SK-N-SH (cell line): ENCODE data around the gene CCDC70. TPM values are rescaled to one million over a fixed set of nuclear protein-coding genes. Genes with fewer than 3 reads are reported as not detected.

Experiments
- CTCF ChIA-PET: fragments of 300-600, 350-600 bp; formaldehyde crosslinking; extraction: SDS; loops from one replicate; lab custom pipeline; 2021; lab: Yijun Ruan, JAX
- POLR2A ChIA-PET: fragments of 350-600 bp; sonication (Branson Sonifier 250); formaldehyde crosslinking; extraction: SDS; loops from one replicate; lab custom pipeline; 2020; ENCODE audit warnings: antibody characterized with exemption, inconsistent platforms; lab: Yijun Ruan, JAX
- DNase-seq: peaks from one replicate; pipeline ENCODE4 v3.0.0; 2012
- H2AFZ ChIP-seq: fragments of 200-600 bp; sonication (generic); 2 replicates; pipeline ENCODE4 v1.8.1; 2016; ENCODE audit warnings: antibody characterized with exemption, mild to moderate bottlenecking, low read depth
- H3F3A ChIP-seq: fragments of 200-600 bp; sonication (generic); replicated peaks from 2 replicates; pipeline ENCODE3; 2016; ENCODE audit warnings: antibody characterized with exemption, mild to moderate bottlenecking; ENCODE audit not compliant: insufficient read depth
- H3K27ac ChIP-seq, 2 experiments: fragments of 200-500 bp in 1 of 2; fragments of 200-600 bp in 1 of 2; sonication (Bioruptor generic) in 1 of 2; sonication (generic), shearing (Covaris generic) in 1 of 2; 2 replicates each; pipeline versions ENCODE4 v1.5.1 to v1.6.1; 2014 to 2016; ENCODE audit warnings: low read depth in 2 of 2, inconsistent platforms in 1 of 2, low read length in 1 of 2, mild to moderate bottlenecking in 1 of 2, mixed read lengths in 1 of 2
- H3K27me3 ChIP-seq: fragments of 200-600 bp; sonication (generic), shearing (Covaris generic); 2 replicates; pipeline ENCODE4 v1.6.1; 2016; ENCODE audit warnings: mixed run types; ENCODE audit not compliant: insufficient read depth
- H3K36me3 ChIP-seq, 2 experiments: fragments of 200-500 bp in 1 of 2; fragments of 200-600 bp in 1 of 2; sonication (Bioruptor generic) in 1 of 2; sonication (generic) in 1 of 2; replicated peaks in 1 of 2; 2 replicates each; pipeline versions ENCODE3 to v1.5.1; 2014 to 2016; ENCODE audit warnings: low read length in 1 of 2, mild to moderate bottlenecking in 1 of 2; ENCODE audit not compliant: insufficient read depth in 2 of 2, control insufficient read depth in 1 of 2
- H3K4me1 ChIP-seq, 2 experiments: fragments of 200-500 bp in 1 of 2; fragments of 200-600 bp in 1 of 2; sonication (Bioruptor generic) in 1 of 2; sonication (generic), shearing (Covaris generic) in 1 of 2; 2 replicates each; pipeline versions ENCODE4 v1.5.1 to v1.6.1; 2014 to 2016; ENCODE audit warnings: low read depth in 1 of 2, low read length in 1 of 2, mixed run types in 1 of 2; ENCODE audit not compliant: insufficient read depth in 2 of 2, control insufficient read depth in 1 of 2
- H3K4me2 ChIP-seq: fragments of 200-600 bp; sonication (generic), shearing (Covaris generic); 2 replicates; pipeline ENCODE4 v1.6.1; 2017; ENCODE audit warnings: mixed run types
- H3K4me3 ChIP-seq, 2 experiments: fragments of 200-500 bp in 1 of 2; fragments of 200-600 bp in 1 of 2; sonication (Bioruptor generic) in 1 of 2; sonication (generic), shearing (Covaris generic) in 1 of 2; 2 replicates each; pipeline versions ENCODE4 v1.5.1 to v1.8.1; 2014 to 2016; ENCODE audit warnings: low read depth in 2 of 2, inconsistent platforms in 1 of 2, low read length in 1 of 2, mild to moderate bottlenecking in 1 of 2, mixed read lengths in 1 of 2, moderate library complexity in 1 of 2
- H3K79me2 ChIP-seq: fragments of 200-600 bp; sonication (generic); 2 replicates; pipeline ENCODE4 v1.8.1; 2017; ENCODE audit warnings: mild to moderate bottlenecking; ENCODE audit not compliant: insufficient read depth
- H3K9ac ChIP-seq: fragments of 200-600 bp; sonication (generic); 2 replicates; pipeline ENCODE4 v1.6.1; 2017; ENCODE audit warnings: mixed run types
- H3K9me2 ChIP-seq: fragments of 200-600 bp; sonication (generic); 2 replicates; pipeline ENCODE4 v1.6.1; 2017; ENCODE audit warnings: mixed run types
- H3K9me3 ChIP-seq: fragments of 200-600 bp; sonication (generic); 2 replicates; pipeline ENCODE4 v1.6.1; 2017; ENCODE audit warnings: mixed run types, mild to moderate bottlenecking, moderate library complexity
- H4K20me1 ChIP-seq: fragments of 200-600 bp; sonication (generic); 2 replicates; pipeline ENCODE4 v1.6.1; 2017; ENCODE audit warnings: mild to moderate bottlenecking, mixed run types; ENCODE audit not compliant: insufficient read depth
- EZH2phosphoT487 ChIP-seq: fragments of 200-600 bp; sonication (generic); IDR thresholded peaks from 2 replicates; pipeline ENCODE4 v1.6.1; 2017; ENCODE audit warnings: low read depth, mixed run types, mild to moderate bottlenecking, antibody characterized with exemption, moderate library complexity, borderline replicate concordance
- MAX ChIP-seq: IDR thresholded peaks from 2 replicates; pipeline ENCODE4 v1.4.0; 2012; ENCODE audit warnings: low read depth
- MXI1 ChIP-seq: IDR thresholded peaks from 2 replicates; pipeline ENCODE4 v1.6.1; 2012; ENCODE audit warnings: mild to moderate bottlenecking, low read depth, low read length, improper control_type of control experiment
- NFIC ChIP-seq: IDR thresholded peaks from 2 replicates; pipeline ENCODE4 v1.4.0; 2012; ENCODE audit warnings: borderline replicate concordance
- NRF1 ChIP-seq: IDR thresholded peaks from 2 replicates; pipeline ENCODE4 v1.6.1; 2012; ENCODE audit warnings: low read depth, mild to moderate bottlenecking, low read length
- POLR2AphosphoS5 ChIP-seq: IDR thresholded peaks from 2 replicates; pipeline ENCODE4 v1.6.1; 2012; ENCODE audit warnings: low read depth, low read length
- RAD21 ChIP-seq: IDR thresholded peaks from 2 replicates; pipeline ENCODE4 v1.6.1; 2012; ENCODE audit warnings: mild to moderate bottlenecking, low read length
- REST ChIP-seq: IDR thresholded peaks from 2 replicates; pipeline ENCODE4 v1.6.1; 2012; ENCODE audit warnings: mild to moderate bottlenecking, low read depth, low read length, moderate library complexity
- RFX5 ChIP-seq: IDR thresholded peaks from 2 replicates; pipeline ENCODE4 v1.6.1; 2012; ENCODE audit warnings: mild to moderate bottlenecking, improper control_type of control experiment, low read length
- RXRA ChIP-seq: IDR thresholded peaks from 2 replicates; pipeline ENCODE4 v1.4.0; 2012; ENCODE audit warnings: low read depth, mild to moderate bottlenecking, borderline replicate concordance
- SIN3A ChIP-seq: IDR thresholded peaks from 2 replicates; pipeline ENCODE4 v1.6.1; 2012; ENCODE audit warnings: low read depth, mild to moderate bottlenecking, low read length, moderate library complexity, borderline replicate concordance
- SMC3 ChIP-seq: IDR thresholded peaks from 2 replicates; pipeline ENCODE4 v1.6.1; 2012; ENCODE audit warnings: low read depth, low read length, improper control_type of control experiment
- TEAD4 ChIP-seq: IDR thresholded peaks from 2 replicates; pipeline ENCODE4 v1.4.0; 2012; ENCODE audit warnings: mild to moderate bottlenecking, borderline replicate concordance; ENCODE audit not compliant: insufficient read depth
- USF2 ChIP-seq: fragments of 150-350 bp; IDR thresholded peaks from 2 replicates; pipeline ENCODE4 v1.6.1; 2017; ENCODE audit warnings: antibody characterized with exemption, low read length, low read depth, borderline replicate concordance
- ZBTB33 ChIP-seq: IDR thresholded peaks from 2 replicates; pipeline ENCODE4 v1.4.0; 2012; ENCODE audit warnings: low read depth, borderline replicate concordance
- WGBS: methylation state at CpG from one replicate; pipeline ENCODE4 v1.1.6; 2017; ENCODE audit warnings: low lambda C conversion rate; 5-methylcytosine and 5-hydroxymethylcytosine counted together
- polyA plus RNA-seq, 3 experiments: library from polyadenylated mRNA; depleted of rRNA; stranded (reverse); fragments of >200 nt; gene quantifications; 2 replicates each; pipeline ENCODE4 v1.2.3, GENCODE V29; 2012

The CCDC70 gene
- polyA plus RNA-seq, 1 of the 3 experiments (the other 2 are of a cell fraction), result not detected

GRCh38 chr13:51913421-51914136, 51.8 kb downstream of the CCDC70 start:
- ChIA-PET POLR2A (no interaction called here), CTCF (interaction anchor here (0.9 to 1.9 kb wide), 8 partner anchors 9 to 537 kb away, joined by 3 to 7 read pairs (median 3); no protein-coding TSS in a partner anchor)
- H3K79me2 ChIP-seq, result no peaks in the 10 kb centered on the region
- no peak overlapping the region for H3K9ac ChIP-seq
- H4K20me1 ChIP-seq, result no peaks in the 10 kb centered on the region
- no peaks in the 10 kb centered on the region for H3F3A ChIP-seq
- TF ChIP-seq MAX (no peak), NFIC (no peak), NRF1 (no peak), USF2 (no peak), MXI1 (no peak), TEAD4 (no peak), RXRA (no peak), RAD21 (no peak), EZH2phosphoT487 (no peak), SMC3 (no peak), POLR2AphosphoS5 (no peak)
- H3K4me1 ChIP-seq, result peaks cover 0 to 5% of the 10 kb centered on the region in 2 experiments; a peak in 1 of 4 replicates
- peak; percentile 43 for DNase-seq
- no peak overlapping the region for H2AFZ ChIP-seq
- H3K27me3 ChIP-seq, result no peaks in the 10 kb centered on the region
- H3K36me3 ChIP-seq, result no peaks in the 10 kb centered on the region
- H3K4me2 ChIP-seq, result no peak overlapping the region
- no peaks in the 10 kb centered on the region for H3K9me2 ChIP-seq
- no peak overlapping the region for H3K27ac ChIP-seq
- H3K4me3 ChIP-seq, result no peak overlapping the region
- 18% methylated on average over 2 of the region's 4 CpGs for WGBS
- H3K9me3 ChIP-seq, result no peaks in the 10 kb centered on the region

GRCh38 chr13:51914137-51914493, 52.3 kb downstream of the CCDC70 start:
- CTCF ChIA-PET, result interaction anchor here (0.9 to 1.6 kb wide), 4 partner anchors 18 to 214 kb away, joined by 3 to 4 read pairs (median 3); no protein-coding TSS in a partner anchor
- 51% methylated on average over 7 of the region's 7 CpGs for WGBS
- H3F3A ChIP-seq, result no peaks in the 10 kb centered on the region

More at GRCh38 chr13:51914137-51914493, 52.3 kb downstream of the CCDC70 start:
- no peak overlapping the region for H3K4me2 ChIP-seq
- H3K4me3 ChIP-seq, result no peak overlapping the region
- H3K9me3 ChIP-seq, result no peaks in the 10 kb centered on the region
- H3K79me2 ChIP-seq, result no peaks in the 10 kb centered on the region
- TF ChIP-seq REST, result no peak
- no peak for TF ChIP-seq SIN3A
- no peak for TF ChIP-seq RFX5
- no peak for TF ChIP-seq ZBTB33
- peaks cover 0 to 5% of the 10 kb centered on the region in 2 experiments; a peak in 1 of 4 replicates for H3K4me1 ChIP-seq
- H3K9ac ChIP-seq, result no peak overlapping the region
- H3K27ac ChIP-seq, result no peak overlapping the region
- no peaks in the 10 kb centered on the region for H3K27me3 ChIP-seq
- H3K36me3 ChIP-seq, result no peaks in the 10 kb centered on the region
- H2AFZ ChIP-seq, result no peak overlapping the region
- DNase-seq, result no peak
- POLR2A ChIA-PET, result no interaction called here
- no peaks in the 10 kb centered on the region for H4K20me1 ChIP-seq
- no peaks in the 10 kb centered on the region for H3K9me2 ChIP-seq
